Body of pancreas (tissue), 4 donors: ENCODE measurements around the gene CTSG.

Experiments used
- POLR2A ChIP-seq, 3 donors: fragments of 450-650 bp; IDR thresholded peaks; one replicate each; pipeline ENCODE4 v1.6.1; 2016; ENCODE audit warnings: antibody characterized with exemption in 3 of 3, mild to moderate bottlenecking in 2 of 3
- TF ChIP-seq, protein P1 (sequence below), 7 experiments: fragments of 450-650 bp in 4 of 7; fragments of 200-600 bp in 3 of 7; sonication (generic) in 3 of 7; IDR thresholded peaks; one replicate each; pipeline ENCODE4 v1.5.1; 2016 to 2019; ENCODE audit warnings: antibody characterized with exemption in 7 of 7

DNA sequence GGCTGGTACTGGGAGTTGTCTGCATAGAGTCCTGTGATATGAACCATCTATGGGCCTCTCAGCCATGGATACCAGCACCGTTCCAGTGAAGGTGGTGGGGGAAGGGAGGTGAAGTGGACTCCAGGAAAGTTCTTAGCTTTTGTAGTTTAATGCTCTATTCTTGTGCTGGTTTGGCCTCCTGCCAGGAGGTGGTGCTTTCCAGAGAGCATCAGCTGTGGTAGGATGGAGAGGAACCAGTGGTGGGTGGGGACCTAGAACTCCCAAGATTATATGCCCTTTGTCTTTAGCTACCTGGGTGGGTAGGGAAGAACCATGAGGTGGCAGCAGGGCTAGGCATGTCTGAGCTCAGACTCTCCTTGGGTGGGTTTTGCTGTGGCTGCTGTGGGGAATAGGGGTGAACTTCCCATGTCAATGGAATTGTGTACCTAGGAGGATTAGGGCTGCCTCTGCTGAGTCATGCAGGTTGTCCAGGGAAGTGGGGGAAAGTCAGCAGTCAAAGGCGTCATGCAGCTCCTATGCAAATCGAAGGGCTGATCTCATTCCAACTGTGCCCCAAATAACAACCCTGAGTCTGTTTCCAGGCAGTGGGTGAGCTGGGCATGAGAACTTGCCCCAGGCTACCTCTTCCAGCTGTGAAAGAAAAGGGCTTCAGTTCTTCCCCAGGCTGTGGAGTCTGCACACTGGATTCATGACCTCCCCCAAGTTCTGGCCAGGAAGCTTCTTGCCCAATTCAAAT is 19.2 kb upstream of the CTSG start:
- TF ChIP-seq, protein P1, sequence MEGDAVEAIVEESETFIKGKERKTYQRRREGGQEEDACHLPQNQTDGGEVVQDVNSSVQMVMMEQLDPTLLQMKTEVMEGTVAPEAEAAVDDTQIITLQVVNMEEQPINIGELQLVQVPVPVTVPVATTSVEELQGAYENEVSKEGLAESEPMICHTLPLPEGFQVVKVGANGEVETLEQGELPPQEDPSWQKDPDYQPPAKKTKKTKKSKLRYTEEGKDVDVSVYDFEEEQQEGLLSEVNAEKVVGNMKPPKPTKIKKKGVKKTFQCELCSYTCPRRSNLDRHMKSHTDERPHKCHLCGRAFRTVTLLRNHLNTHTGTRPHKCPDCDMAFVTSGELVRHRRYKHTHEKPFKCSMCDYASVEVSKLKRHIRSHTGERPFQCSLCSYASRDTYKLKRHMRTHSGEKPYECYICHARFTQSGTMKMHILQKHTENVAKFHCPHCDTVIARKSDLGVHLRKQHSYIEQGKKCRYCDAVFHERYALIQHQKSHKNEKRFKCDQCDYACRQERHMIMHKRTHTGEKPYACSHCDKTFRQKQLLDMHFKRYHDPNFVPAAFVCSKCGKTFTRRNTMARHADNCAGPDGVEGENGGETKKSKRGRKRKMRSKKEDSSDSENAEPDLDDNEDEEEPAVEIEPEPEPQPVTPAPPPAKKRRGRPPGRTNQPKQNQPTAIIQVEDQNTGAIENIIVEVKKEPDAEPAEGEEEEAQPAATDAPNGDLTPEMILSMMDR (IDR thresholded peaks at IDR 0.05), result no peak
- no peak for TF ChIP-seq POLR2A (IDR thresholded peaks at IDR 0.05)
